ENCODE results near the gene PDE10A.
"Not testable (repeated sequence)": the region's sequence is repeated elsewhere in the genome, so short reads cannot be mapped to it uniquely, and the experiment has no call there.

PDE10A gene

DNA sequence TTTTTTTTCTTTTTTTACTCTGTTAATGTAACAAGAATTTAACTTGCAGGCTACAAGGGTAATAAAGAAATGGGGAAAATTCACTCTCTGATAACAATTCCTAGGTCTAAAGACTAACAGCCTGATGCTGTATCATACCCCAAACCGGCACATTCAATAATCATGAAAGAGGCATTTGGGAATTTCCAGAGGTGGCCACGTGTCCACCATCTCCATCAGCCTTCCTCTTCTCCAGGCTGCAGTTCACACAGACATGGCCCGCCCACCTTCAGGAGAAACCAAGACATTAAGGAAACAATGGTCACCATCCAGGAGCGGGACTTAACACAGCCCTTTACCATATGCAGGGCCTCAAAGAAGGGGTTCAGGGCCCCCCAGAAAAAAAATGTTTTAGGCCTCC, 44.8 kb downstream of the PDE10A start:
- no peak overlapping the region for H3K4me3 ChIP-seq (ENCODE audit: low read length)
- TF ChIP-seq, protein P1, sequence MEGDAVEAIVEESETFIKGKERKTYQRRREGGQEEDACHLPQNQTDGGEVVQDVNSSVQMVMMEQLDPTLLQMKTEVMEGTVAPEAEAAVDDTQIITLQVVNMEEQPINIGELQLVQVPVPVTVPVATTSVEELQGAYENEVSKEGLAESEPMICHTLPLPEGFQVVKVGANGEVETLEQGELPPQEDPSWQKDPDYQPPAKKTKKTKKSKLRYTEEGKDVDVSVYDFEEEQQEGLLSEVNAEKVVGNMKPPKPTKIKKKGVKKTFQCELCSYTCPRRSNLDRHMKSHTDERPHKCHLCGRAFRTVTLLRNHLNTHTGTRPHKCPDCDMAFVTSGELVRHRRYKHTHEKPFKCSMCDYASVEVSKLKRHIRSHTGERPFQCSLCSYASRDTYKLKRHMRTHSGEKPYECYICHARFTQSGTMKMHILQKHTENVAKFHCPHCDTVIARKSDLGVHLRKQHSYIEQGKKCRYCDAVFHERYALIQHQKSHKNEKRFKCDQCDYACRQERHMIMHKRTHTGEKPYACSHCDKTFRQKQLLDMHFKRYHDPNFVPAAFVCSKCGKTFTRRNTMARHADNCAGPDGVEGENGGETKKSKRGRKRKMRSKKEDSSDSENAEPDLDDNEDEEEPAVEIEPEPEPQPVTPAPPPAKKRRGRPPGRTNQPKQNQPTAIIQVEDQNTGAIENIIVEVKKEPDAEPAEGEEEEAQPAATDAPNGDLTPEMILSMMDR (conservative IDR thresholded peaks at IDR 0.05; ENCODE audit: low read length): no peak
- DNase-seq (ENCODE audit: low read depth): no peak

DNA sequence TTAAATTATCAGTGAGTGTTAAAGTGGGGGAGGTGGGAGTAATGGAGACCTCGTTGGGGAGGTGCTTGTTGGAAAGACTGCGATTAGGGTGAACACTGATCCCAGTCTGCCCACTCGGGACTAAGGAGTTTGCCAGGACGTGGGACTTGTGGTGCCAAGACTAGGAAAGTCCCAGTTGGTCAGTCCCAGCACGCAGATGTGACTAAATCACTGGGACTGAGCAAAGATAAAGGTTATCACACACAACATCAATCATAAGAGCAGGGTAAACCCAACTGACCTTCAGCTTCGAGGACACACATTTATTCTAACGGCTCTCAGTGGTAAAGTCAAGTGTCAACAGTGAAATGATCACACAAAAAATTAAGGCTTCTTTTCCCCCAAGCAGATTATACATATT, 45.5 kb downstream of the PDE10A start:
- DNase-seq (ENCODE audit: low read depth): no peak
- no peak overlapping the region for H3K4me3 ChIP-seq (ENCODE audit: low read length)
- TF ChIP-seq, protein P1 (conservative IDR thresholded peaks at IDR 0.05; ENCODE audit: low read length): no peak

DNA sequence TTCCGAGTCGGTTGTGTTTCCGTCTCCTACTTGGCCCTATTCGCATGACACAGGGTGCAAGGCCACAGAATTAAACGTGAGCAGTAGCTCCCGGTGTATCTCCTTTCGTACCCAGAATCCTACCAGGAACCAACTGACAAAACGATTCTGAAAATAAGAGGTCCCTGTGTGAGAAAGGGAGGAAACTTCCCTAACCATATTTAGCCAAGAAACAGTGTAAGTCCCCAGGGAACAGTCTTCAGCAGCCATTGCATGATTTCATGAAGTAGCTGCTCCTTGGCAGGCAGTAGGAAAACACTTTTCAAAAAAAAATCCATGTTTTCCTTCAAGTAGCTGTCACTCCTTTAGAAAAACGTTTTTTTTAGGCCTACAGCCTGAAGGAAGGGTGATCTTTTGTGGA, 46.9 kb downstream of the PDE10A start:
- H3K4me3 ChIP-seq (ENCODE audit: low read length): peak overlapping the region; percentile 17; the same call in 1 of the 2 replicates
- TF ChIP-seq, protein P1 (conservative IDR thresholded peaks at IDR 0.05; ENCODE audit: low read length): no peak
- peak; percentile 16 for DNase-seq (ENCODE audit: low read depth)

DNA sequence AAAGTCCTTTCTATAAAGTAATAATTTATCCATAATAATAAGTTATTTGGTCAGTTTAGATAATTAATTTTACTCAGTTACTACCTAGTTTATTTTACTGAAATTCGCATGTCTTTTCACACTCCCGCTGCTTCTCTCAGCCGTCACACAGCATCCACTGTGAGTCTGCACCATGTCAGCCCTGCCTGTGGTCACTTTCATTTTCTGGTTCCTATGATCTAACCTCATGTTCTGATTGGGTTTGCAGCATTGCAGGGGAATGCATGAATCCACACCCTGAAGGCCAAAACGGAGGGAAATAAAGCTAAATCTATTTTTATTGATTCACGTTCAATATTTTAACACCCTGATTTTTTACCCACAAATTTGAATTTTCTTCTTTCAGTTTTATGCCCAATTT, 47.4 kb downstream of the PDE10A start:
- DNase-seq (ENCODE audit: low read depth): peak; percentile 21
- no peak overlapping the region for H3K4me3 ChIP-seq (ENCODE audit: low read length)
- TF ChIP-seq, protein P1 (conservative IDR thresholded peaks at IDR 0.05; ENCODE audit: low read length): no peak

DNA sequence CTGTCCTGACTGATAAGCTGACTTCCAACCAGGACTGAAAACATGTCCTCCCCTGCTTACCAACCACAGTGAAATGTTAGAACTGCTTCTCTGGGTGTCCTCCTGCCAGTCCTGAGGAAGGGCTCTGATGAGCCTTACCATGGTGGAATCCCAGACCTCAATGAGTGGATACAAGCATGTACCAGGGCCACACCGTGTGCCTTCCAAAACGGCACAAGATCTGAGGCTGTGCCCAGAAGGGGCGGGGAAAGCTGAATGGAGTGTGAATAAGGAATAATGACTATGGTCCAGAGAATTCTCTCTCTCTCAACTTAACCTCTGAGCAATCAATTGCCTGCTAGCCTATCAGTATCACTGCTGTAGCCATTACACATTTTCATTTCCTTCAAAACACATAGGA, 51.7 kb downstream of the PDE10A start:
- TF ChIP-seq, protein P1 (conservative IDR thresholded peaks at IDR 0.05; ENCODE audit: low read length): no peak
- H3K4me3 ChIP-seq (ENCODE audit: low read length): no peak overlapping the region
- DNase-seq (ENCODE audit: low read depth): no peak

DNA sequence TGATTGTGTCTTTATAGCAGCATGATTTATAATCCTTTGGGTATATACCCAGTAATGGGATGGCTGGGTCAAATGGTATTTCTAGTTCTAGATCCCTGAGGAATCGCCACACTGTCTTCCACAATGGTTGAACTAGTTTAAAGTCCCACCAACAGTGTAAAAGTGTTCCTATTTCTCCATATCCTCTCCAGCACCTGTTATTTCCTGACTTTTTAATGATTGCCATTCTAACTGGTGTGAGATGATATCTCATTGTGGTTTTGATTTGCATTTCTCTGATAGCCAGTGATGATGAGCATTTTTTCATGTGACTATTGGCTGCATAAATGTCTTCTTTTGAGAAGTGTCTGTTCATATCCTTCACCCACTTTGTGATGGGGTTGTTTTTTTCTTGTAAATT, 54.5 kb downstream of the PDE10A start:
- H3K4me3 ChIP-seq (ENCODE audit: low read length); DNase-seq (ENCODE audit: low read depth): not testable (repeated sequence)

DNA sequence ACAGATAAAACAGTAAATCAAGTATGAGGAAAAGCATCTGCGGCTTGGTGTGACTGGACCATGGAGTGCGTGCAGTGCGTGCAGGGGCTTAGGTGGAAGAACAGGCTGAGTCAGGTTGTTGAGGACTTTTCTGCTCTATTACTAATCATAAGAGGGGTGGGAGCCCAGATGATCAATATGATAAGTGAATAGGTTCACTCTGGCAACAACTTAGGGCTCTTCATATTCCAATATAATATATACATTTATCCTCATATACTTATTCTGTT, 56.4 kb downstream of the PDE10A start:
- no peak overlapping the region for H3K4me3 ChIP-seq (ENCODE audit: low read length)
- TF ChIP-seq, protein P1 (conservative IDR thresholded peaks at IDR 0.05; ENCODE audit: low read length): no peak

More for the DNA sequence above, 56.4 kb downstream of the PDE10A start:
- DNase-seq (ENCODE audit: low read depth): no peak
